Measurements from ENCODE around the gene TGIF1.

The TGIF1 gene

DNA sequence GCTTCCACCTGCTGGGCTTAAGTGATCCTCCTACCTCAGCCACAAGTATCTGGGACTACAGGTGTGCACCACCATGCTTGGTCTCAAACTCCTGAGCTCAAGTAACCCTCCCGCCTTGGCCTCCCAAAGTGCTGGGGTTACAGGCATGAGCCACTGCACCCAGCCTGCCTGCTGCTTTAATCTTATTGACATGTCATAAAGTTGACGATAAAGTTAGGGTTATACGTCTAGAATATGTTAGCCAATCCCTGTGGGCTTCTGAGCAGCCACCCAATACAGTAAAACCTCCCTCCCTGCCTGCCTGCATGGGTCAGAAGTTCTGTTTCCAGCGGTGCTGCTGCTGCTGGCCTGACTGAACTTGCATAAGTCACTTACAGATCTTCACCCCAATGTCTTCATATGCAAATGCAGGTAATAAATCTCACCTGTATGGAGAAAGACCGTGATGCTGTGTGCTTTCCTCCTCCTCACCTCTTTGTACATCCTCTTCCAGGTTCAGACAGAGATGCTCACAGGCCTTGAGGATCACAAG is 30.1 kb downstream of the TGIF1 start:
- no peaks in the 10 kb centered on the region for H3K36me3 ChIP-seq (ENCODE audit: insufficient read depth, low read length)
- DNase-seq (ENCODE audit: low read depth, low spot score) = no peak
- no peak overlapping the region for H3K9ac ChIP-seq (ENCODE audit: insufficient read length)
- no peak overlapping the region for H3K27ac ChIP-seq
- no peaks in the 10 kb centered on the region for H3K9me3 ChIP-seq (ENCODE audit: low read depth, low read length)
- H3K4me3 ChIP-seq = no peak overlapping the region
- TF ChIP-seq FOXP2 (optimal IDR thresholded peaks at IDR 0.05; ENCODE audit: control extremely low read depth, extremely low read length, insufficient read depth) (no peak), EZH2 (IDR thresholded peaks at IDR 0.05) (no peak), POLR2AphosphoS5 (IDR thresholded peaks at IDR 0.05; ENCODE audit: borderline replicate concordance, low read depth, low read length) (no peak)

DNA sequence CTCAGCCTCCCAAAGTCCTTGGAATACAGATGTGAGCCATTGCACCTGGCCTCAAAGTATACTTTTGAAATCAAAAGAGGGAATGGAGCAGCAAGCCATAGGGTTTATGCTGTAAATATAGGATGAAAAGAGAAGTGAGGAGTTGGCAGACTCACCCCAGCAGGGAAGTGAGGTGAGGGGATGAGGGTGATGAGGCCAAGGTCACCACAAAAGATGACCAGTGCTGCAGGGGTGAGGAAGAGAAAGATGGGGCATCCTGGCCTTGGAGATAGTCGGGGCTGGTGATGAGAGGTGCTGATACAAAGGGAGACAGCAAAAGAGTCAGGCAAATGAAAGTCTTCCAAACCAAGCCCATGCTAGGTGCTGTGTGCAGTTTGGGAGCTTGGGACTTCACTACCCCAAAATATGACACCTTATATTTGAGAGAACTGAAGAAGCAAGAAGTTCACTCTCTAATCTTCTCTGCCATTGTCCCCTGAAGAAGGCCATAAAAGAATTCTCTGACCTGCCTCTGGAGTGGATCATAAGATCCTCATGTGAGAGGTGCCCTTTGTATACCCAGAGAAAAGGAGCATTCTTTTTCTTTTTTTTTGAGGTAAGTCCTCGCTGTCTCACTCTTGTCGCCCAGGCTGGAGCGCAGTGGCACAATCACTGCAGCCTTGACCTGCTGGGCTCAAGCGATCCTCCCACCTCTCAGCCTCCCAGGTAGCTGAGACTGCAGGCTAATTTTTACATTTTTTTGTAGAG is 31.0 kb downstream of the TGIF1 start:
- H3K27ac ChIP-seq = no peak overlapping the region
- no peaks in the 10 kb centered on the region for H3K9me3 ChIP-seq (ENCODE audit: low read depth, low read length)
- no peak overlapping the region for H3K4me3 ChIP-seq
- H3K9ac ChIP-seq (ENCODE audit: insufficient read length) = no peak overlapping the region
- no peaks in the 10 kb centered on the region for H3K36me3 ChIP-seq (ENCODE audit: insufficient read depth, low read length)
- TF ChIP-seq POLR2AphosphoS5 (IDR thresholded peaks at IDR 0.05; ENCODE audit: borderline replicate concordance, low read depth, low read length) = no peak
- TF ChIP-seq EZH2 (IDR thresholded peaks at IDR 0.05) = no peak
- TF ChIP-seq FOXP2 (optimal IDR thresholded peaks at IDR 0.05; ENCODE audit: control extremely low read depth, extremely low read length, insufficient read depth) = no peak
- DNase-seq (ENCODE audit: low read depth, low spot score) = no peak

DNA sequence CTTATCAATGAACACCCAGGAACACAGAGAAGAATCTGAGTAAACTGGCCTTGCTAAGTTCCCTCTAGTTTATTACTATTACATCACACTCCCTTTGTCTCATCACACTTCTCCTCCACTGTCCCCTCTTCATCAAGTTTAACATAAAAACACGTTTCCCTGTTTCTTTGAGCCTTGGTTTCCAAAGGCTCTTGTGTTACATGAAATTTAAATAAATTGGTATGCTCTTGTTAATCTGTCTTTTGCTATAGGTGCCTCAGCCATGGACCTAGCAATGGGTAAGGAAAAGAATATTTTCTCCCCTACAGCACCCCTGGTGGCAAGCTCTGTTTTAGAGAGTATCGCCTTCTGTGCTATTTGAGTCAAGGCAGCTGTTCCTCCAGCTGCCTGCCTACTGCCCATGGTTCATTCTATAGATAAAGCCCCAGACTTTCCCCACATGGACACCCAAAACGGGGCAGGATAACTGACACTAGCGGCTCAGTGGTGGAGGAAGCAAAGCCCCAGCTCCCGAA is 31.8 kb downstream of the TGIF1 start:
- H3K27ac ChIP-seq = no peak overlapping the region
- TF ChIP-seq EZH2 (IDR thresholded peaks at IDR 0.05) (no peak), POLR2AphosphoS5 (IDR thresholded peaks at IDR 0.05; ENCODE audit: borderline replicate concordance, low read depth, low read length) (no peak), FOXP2 (optimal IDR thresholded peaks at IDR 0.05; ENCODE audit: control extremely low read depth, extremely low read length, insufficient read depth) (no peak)
- H3K9me3 ChIP-seq (ENCODE audit: low read depth, low read length) = no peaks in the 10 kb centered on the region
- H3K4me3 ChIP-seq = no peak overlapping the region
- no peak for DNase-seq (ENCODE audit: low read depth, low spot score)
- H3K9ac ChIP-seq (ENCODE audit: insufficient read length) = no peak overlapping the region
- no peaks in the 10 kb centered on the region for H3K36me3 ChIP-seq (ENCODE audit: insufficient read depth, low read length)

DNA sequence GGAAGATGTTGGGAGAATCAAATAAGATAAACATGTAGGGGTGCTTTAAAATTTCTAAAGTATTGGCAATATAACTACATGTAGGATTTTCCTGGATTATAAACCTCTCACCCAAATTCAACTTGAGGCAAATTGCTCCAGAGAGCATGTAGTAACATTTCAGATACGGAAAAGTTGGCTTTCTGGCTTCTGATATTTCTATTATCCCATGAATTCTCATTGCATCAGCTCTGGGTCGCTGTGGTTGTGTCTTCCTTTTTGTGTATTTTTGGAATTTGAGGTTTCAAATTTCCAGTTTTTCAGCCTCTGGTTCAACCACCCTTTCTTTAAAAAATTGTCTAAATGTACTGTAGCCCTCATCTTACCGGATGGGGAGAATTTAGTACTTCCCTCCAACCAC is 32.3 kb downstream of the TGIF1 start:
- TF ChIP-seq POLR2AphosphoS5 (IDR thresholded peaks at IDR 0.05; ENCODE audit: borderline replicate concordance, low read depth, low read length) = no peak
- TF ChIP-seq FOXP2 (optimal IDR thresholded peaks at IDR 0.05; ENCODE audit: control extremely low read depth, extremely low read length, insufficient read depth) = no peak
- no peak for TF ChIP-seq EZH2 (IDR thresholded peaks at IDR 0.05)
- Histone ChIP-seq H3K27ac (no peak overlapping the region), H3K9ac (ENCODE audit: insufficient read length) (no peak overlapping the region), H3K36me3 (ENCODE audit: insufficient read depth, low read length) (no peaks in the 10 kb centered on the region), H3K4me3 (no peak overlapping the region), H3K9me3 (ENCODE audit: low read depth, low read length) (no peaks in the 10 kb centered on the region)
- no peak for DNase-seq (ENCODE audit: low read depth, low spot score)

DNA sequence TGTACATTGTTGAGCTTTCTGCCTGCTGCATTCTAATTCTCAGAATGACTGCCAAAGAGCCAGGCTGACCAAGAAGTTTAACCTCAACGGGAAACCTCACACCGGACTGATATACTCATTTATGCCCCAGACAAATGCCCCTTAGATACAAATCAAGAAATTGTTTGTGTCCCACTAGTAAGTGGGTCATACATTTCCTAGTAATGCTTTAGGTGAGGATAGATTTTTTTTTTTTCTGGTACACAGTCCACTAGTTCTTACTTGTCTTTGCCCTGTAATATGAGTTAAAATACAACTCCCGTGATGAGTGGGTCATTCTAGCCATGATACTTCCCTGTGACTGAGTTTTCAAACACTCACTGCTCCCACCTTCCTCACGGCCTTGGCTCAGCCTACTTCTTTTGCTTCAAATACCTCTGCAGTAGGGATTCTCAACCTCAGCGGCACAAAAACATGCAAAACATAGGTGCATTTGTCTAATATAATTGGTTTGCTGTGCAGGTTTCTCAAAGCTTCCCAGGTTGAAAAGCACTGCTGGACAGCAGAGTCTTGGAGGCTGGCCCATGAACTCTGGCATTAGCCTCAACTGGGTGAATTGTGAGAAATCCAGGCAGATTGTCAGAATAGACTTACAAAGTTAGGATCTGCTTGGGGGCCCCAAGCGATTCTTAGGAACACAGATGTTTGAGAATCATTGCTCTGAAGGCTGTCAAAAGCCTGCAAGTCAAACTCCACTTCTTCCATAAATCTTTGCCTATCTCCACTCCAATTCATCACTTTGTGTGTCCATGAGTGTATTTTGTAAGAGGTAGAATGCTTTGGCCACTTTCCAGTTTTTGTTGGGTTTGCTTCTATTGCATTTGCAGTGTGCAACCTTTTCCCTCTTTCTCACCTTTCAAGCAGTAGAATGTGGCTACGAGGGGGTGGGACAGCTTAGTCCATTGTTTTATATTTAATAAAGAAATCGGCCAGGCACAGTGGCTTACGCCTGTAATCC is 35.5 kb downstream of the TGIF1 start:
- no peak for DNase-seq (ENCODE audit: low read depth, low spot score)
- H3K9me3 ChIP-seq (ENCODE audit: low read depth, low read length) = no peaks in the 10 kb centered on the region
- H3K4me3 ChIP-seq = no peak overlapping the region
- TF ChIP-seq POLR2AphosphoS5 (IDR thresholded peaks at IDR 0.05; ENCODE audit: borderline replicate concordance, low read depth, low read length) (no peak), EZH2 (IDR thresholded peaks at IDR 0.05) (no peak), FOXP2 (optimal IDR thresholded peaks at IDR 0.05; ENCODE audit: control extremely low read depth, extremely low read length, insufficient read depth) (no peak)
- H3K36me3 ChIP-seq (ENCODE audit: insufficient read depth, low read length) = no peaks in the 10 kb centered on the region
- H3K27ac ChIP-seq = no peak overlapping the region
- no peak overlapping the region for H3K9ac ChIP-seq (ENCODE audit: insufficient read length)

DNA sequence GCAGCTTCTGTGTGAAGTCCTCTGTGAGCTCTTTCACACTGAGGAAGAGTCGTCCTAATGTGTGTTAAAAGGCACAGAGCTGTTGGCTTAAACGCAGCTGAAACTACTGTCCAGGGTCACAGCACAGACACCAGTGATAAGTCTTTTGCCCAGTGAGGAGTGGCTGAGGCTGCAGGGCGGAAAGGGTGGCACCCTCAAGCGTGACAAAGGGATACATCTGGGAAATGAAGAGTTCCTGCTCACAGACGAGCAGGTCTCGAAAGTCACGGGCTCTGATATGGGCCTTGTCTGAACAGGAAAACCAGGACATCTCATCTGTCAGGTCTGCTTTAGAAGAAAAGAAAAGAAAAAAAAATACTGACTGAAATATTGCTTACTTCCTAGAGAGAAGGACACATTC is 36.5 kb downstream of the TGIF1 start:
- Histone ChIP-seq H3K27ac (no peak overlapping the region), H3K4me3 (no peak overlapping the region), H3K9me3 (ENCODE audit: low read depth, low read length) (no peaks in the 10 kb centered on the region), H3K9ac (ENCODE audit: insufficient read length) (no peak overlapping the region), H3K36me3 (ENCODE audit: insufficient read depth, low read length) (no peaks in the 10 kb centered on the region)
- no peak for DNase-seq (ENCODE audit: low read depth, low spot score)
- no peak for TF ChIP-seq POLR2AphosphoS5 (IDR thresholded peaks at IDR 0.05; ENCODE audit: borderline replicate concordance, low read depth, low read length)
- TF ChIP-seq EZH2 (IDR thresholded peaks at IDR 0.05) = no peak
- no peak for TF ChIP-seq FOXP2 (optimal IDR thresholded peaks at IDR 0.05; ENCODE audit: control extremely low read depth, extremely low read length, insufficient read depth)

DNA sequence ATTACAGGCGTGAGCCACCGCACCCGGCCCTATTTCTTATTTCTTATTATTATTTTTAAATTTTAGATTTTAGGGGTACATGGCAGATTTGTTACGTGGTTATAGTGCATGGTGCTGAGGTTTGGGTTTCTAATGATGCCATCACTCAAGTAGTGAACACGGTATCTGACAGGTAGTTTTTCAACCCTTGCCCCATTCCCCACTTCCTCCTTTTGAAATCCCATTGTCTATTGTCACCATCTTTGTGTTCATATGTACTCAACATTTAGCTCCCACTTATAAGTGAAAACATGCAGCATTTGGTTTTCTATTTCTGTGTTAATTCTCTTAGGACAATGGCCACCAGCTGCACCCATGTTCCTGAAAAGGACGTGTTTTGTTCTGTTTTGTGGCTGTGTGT is 39.5 kb downstream of the TGIF1 start:
- Histone ChIP-seq H3K9me3 (ENCODE audit: low read depth, low read length) (no peaks in the 10 kb centered on the region), H3K9ac (ENCODE audit: insufficient read length) (no peak overlapping the region), H3K36me3 (ENCODE audit: insufficient read depth, low read length) (no peaks in the 10 kb centered on the region), H3K4me3 (no peak overlapping the region), H3K27ac (no peak overlapping the region)
- DNase-seq (ENCODE audit: low read depth, low spot score) = no peak
- TF ChIP-seq POLR2AphosphoS5 (IDR thresholded peaks at IDR 0.05; ENCODE audit: borderline replicate concordance, low read depth, low read length) (no peak), EZH2 (IDR thresholded peaks at IDR 0.05) (no peak), FOXP2 (optimal IDR thresholded peaks at IDR 0.05; ENCODE audit: control extremely low read depth, extremely low read length, insufficient read depth) (no peak)
